Colonic mucosa (tissue), 4 donors: ENCODE measurements around the gene RBBP5. TPM values are rescaled to one million over a fixed set of nuclear protein-coding genes. Genes with fewer than 3 reads are reported as not detected.

ENCODE experiments used
- DNase-seq: peaks from one replicate; pipeline ENCODE4 v3.0.0-alpha.2; 2020
- H3K27ac ChIP-seq: fragments of 200-600 bp; one replicate; pipeline ENCODE4 v1.8.0; 2021
- H3K27me3 ChIP-seq: fragments of 200-600 bp; one replicate; pipeline ENCODE4 v1.8.0; 2021
- H3K36me3 ChIP-seq: fragments of 200-600 bp; one replicate; pipeline ENCODE4 v1.8.0; 2021
- H3K4me1 ChIP-seq: fragments of 200-600 bp; one replicate; pipeline ENCODE4 v1.8.0; 2021; ENCODE audit warnings: mild to moderate bottlenecking
- H3K4me3 ChIP-seq: fragments of 200-600 bp; one replicate; pipeline ENCODE4 v1.8.0; 2021
- H3K9ac ChIP-seq, 2 donors: one replicate each; pipeline ENCODE4 v1.7.0; 2013; ENCODE audit warnings: control low read depth in 2 of 2, low read depth in 2 of 2, low read length in 2 of 2
- H3K9me3 ChIP-seq: fragments of 200-600 bp; one replicate; pipeline ENCODE4 v1.8.0; 2021
- intact Hi-C: fragments of 100-400 bp; cut with DNase I; formaldehyde crosslinking; loops from one replicate; pipeline ENCODE4 v1.14.1; 2022
- total RNA-seq, 2 donors: library from RNA; stranded (reverse); fragmentation: NEBNext Ultra II Directional in 1 of 2; extraction: Animal tissue kit (Norgen Biotek cat#: 25700) in 1 of 2; gene quantifications; one replicate each; pipeline ENCODE4 v1.2.1, GENCODE V29; 2021
- TF ChIP-seq, protein P1 (sequence below): fragments of 200-600 bp; IDR thresholded peaks from one replicate; pipeline ENCODE4 v1.8.0; 2022; ENCODE audit warnings: antibody characterized with exemption, mild to moderate bottlenecking
- donor health status: healthy.
- donor health status: DM: no; HTN: no; CAD: no.
- donor health status: DM: no; HTN: no; CAD: no.

The RBBP5 gene
- total RNA-seq, 2 donors from 2014 or later, result 15.1 to 17.8 TPM

DNA sequence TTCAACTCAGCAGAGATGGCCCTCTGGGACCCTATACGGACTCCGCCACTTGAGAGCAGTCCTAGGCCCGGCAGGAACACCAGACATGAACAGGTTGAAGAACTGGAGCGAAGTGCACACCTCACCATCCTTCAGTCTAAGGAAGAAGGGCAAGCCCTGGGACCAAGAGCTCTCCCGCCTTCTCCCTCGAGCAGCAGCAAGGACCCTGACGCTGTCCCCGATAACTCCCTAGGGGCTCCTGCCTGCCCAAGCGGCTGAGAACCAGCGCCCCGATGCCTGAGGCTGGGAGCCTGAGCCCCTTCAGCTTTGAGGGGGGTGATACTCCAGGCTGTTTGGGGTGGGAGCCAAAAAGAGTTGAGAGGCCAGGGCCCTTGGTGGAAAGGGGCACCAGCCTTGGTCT lies 47.7 kb downstream of the RBBP5 start:
- H3K9ac ChIP-seq, result no peak overlapping the region
- no peak for DNase-seq
- H3K4me3 ChIP-seq, result no peak overlapping the region
- intact Hi-C loops, result no loop called here
- H3K36me3 ChIP-seq, result no peaks in the 10 kb centered on the region
- H3K9me3 ChIP-seq, result no peaks in the 10 kb centered on the region
- TF ChIP-seq, protein P1, sequence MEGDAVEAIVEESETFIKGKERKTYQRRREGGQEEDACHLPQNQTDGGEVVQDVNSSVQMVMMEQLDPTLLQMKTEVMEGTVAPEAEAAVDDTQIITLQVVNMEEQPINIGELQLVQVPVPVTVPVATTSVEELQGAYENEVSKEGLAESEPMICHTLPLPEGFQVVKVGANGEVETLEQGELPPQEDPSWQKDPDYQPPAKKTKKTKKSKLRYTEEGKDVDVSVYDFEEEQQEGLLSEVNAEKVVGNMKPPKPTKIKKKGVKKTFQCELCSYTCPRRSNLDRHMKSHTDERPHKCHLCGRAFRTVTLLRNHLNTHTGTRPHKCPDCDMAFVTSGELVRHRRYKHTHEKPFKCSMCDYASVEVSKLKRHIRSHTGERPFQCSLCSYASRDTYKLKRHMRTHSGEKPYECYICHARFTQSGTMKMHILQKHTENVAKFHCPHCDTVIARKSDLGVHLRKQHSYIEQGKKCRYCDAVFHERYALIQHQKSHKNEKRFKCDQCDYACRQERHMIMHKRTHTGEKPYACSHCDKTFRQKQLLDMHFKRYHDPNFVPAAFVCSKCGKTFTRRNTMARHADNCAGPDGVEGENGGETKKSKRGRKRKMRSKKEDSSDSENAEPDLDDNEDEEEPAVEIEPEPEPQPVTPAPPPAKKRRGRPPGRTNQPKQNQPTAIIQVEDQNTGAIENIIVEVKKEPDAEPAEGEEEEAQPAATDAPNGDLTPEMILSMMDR, result no peak
- no peaks in the 10 kb centered on the region for H3K27me3 ChIP-seq
- no peak overlapping the region for H3K27ac ChIP-seq
- H3K4me1 ChIP-seq, result no peaks in the 10 kb centered on the region

DNA sequence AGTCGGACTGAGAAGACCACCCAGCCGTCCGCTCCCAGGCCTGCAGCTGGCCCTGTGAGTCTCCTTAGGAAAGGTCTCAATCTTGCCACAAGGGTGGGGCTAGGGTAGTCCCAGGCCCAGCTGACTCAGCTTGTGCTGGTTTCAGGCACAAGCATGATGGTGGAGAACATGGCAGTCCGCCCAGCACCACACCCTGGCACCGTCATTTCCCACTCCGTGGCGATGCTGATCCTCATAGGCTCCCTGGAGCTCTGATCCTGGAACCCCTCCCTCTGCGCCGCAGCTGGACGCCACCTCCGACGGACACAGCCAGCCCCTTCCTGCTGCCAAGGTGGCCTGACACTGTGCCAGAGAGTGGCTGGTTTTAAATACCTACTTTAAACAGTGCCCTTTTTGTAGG lies 48.3 kb downstream of the RBBP5 start:
- no peaks in the 10 kb centered on the region for H3K9me3 ChIP-seq
- no peak overlapping the region for H3K27ac ChIP-seq
- H3K4me1 ChIP-seq, result no peaks in the 10 kb centered on the region
- no peak overlapping the region for H3K9ac ChIP-seq
- intact Hi-C loops, result no loop called here
- H3K36me3 ChIP-seq, result no peaks in the 10 kb centered on the region
- TF ChIP-seq, protein P1, result no peak
- no peaks in the 10 kb centered on the region for H3K27me3 ChIP-seq
- H3K4me3 ChIP-seq, result no peak overlapping the region
- no peak for DNase-seq

GRCh38 chr1:205072881-205073280 lies 48.9 kb downstream of the RBBP5 start:
- no peaks in the 10 kb centered on the region for H3K36me3 ChIP-seq
- intact Hi-C loops, result no loop called here
- no peak overlapping the region for H3K4me3 ChIP-seq
- no peaks in the 10 kb centered on the region for H3K9me3 ChIP-seq
- DNase-seq, result no peak
- no peaks in the 10 kb centered on the region for H3K27me3 ChIP-seq
- no peak overlapping the region for H3K9ac ChIP-seq
- no peaks in the 10 kb centered on the region for H3K4me1 ChIP-seq
- H3K27ac ChIP-seq, result no peak overlapping the region
- TF ChIP-seq, protein P1, result no peak

GRCh38 chr1:205072286-205072685 lies 49.5 kb downstream of the RBBP5 start:
- TF ChIP-seq, protein P1, result no peak
- Histone ChIP-seq H3K27me3 (no peaks in the 10 kb centered on the region), H3K4me3 (no peak overlapping the region), H3K4me1 (no peaks in the 10 kb centered on the region), H3K9ac (no peak overlapping the region), H3K27ac (no peak overlapping the region), H3K9me3 (no peaks in the 10 kb centered on the region), H3K36me3 (no peaks in the 10 kb centered on the region)
- intact Hi-C loops, result no loop called here
- DNase-seq, result no peak

GRCh38 chr1:205071801-205072200 lies 50.0 kb downstream of the RBBP5 start:
- no peak overlapping the region for H3K9ac ChIP-seq
- H3K27me3 ChIP-seq, result no peaks in the 10 kb centered on the region
- intact Hi-C loops, result no loop called here

More at GRCh38 chr1:205071801-205072200, 50.0 kb downstream of the RBBP5 start:
- TF ChIP-seq, protein P1, result no peak
- Histone ChIP-seq H3K9me3 (no peaks in the 10 kb centered on the region), H3K27ac (no peak overlapping the region), H3K4me3 (no peak overlapping the region), H3K4me1 (no peaks in the 10 kb centered on the region), H3K36me3 (no peaks in the 10 kb centered on the region)
- no peak for DNase-seq
